Measurements from ENCODE around the gene FARP1.

The FARP1 gene

GRCh38 chr13:98214707-98215106, 71.8 kb downstream of the FARP1 start:
- DNase-seq (ENCODE audit: low read depth): no peak
- H3K4me3 ChIP-seq (ENCODE audit: control insufficient read depth, low read depth, low read length): no peak overlapping the region
- no peak for TF ChIP-seq CTCF (conservative IDR thresholded peaks at IDR 0.05; ENCODE audit: control insufficient read depth, insufficient read depth, low read depth, low read length)

- H3K4me3 ChIP-seq (ENCODE audit: control insufficient read depth, low read depth, low read length): no peak overlapping the region
- TF ChIP-seq CTCF (conservative IDR thresholded peaks at IDR 0.05; ENCODE audit: control insufficient read depth, insufficient read depth, low read depth, low read length): no peak
- no peak for DNase-seq (ENCODE audit: low read depth)
Observed at GRCh38 chr13:98215508-98215907, 72.6 kb downstream of the FARP1 start.

GRCh38 chr13:98216135-98216565, 73.3 kb downstream of the FARP1 start:
- TF ChIP-seq CTCF (conservative IDR thresholded peaks at IDR 0.05; ENCODE audit: control insufficient read depth, insufficient read depth, low read depth, low read length): no peak
- H3K4me3 ChIP-seq (ENCODE audit: control insufficient read depth, low read depth, low read length): no peak overlapping the region
- DNase-seq (ENCODE audit: low read depth): peak; percentile 86

- no peak for DNase-seq (ENCODE audit: low read depth)
- H3K4me3 ChIP-seq (ENCODE audit: control insufficient read depth, low read depth, low read length): no peak overlapping the region
- no peak for TF ChIP-seq CTCF (conservative IDR thresholded peaks at IDR 0.05; ENCODE audit: control insufficient read depth, insufficient read depth, low read depth, low read length)
Observed at GRCh38 chr13:98216711-98217285, 73.9 kb downstream of the FARP1 start.

- TF ChIP-seq CTCF (conservative IDR thresholded peaks at IDR 0.05; ENCODE audit: control insufficient read depth, insufficient read depth, low read depth, low read length): no peak
- DNase-seq (ENCODE audit: low read depth): no peak
- no peak overlapping the region for H3K4me3 ChIP-seq (ENCODE audit: control insufficient read depth, low read depth, low read length)
Observed at GRCh38 chr13:98217597-98217996, 74.7 kb downstream of the FARP1 start.

GRCh38 chr13:98219685-98220084, 76.8 kb downstream of the FARP1 start:
- H3K4me3 ChIP-seq (ENCODE audit: control insufficient read depth, low read depth, low read length): no peak overlapping the region
- no peak for TF ChIP-seq CTCF (conservative IDR thresholded peaks at IDR 0.05; ENCODE audit: control insufficient read depth, insufficient read depth, low read depth, low read length)
- no peak for DNase-seq (ENCODE audit: low read depth)
